Astrocyte (in vitro differentiated cells and primary cell): ENCODE results near the gene SYT14.

ENCODE experiments used
- EZH2 ChIP-seq: IDR thresholded peaks from 2 replicates; pipeline ENCODE4 v1.6.1; 2012; ENCODE audit warnings: mild to moderate bottlenecking, low read length, inconsistent platforms; ENCODE audit not compliant: insufficient read depth
- TF ChIP-seq, protein P1 (sequence below): IDR thresholded peaks from 2 replicates; pipeline ENCODE4 v1.5.1; 2011; ENCODE audit warnings: low read depth, mild to moderate bottlenecking, inconsistent platforms, low read length, moderate library complexity; ENCODE audit not compliant: insufficient read depth

DNA sequence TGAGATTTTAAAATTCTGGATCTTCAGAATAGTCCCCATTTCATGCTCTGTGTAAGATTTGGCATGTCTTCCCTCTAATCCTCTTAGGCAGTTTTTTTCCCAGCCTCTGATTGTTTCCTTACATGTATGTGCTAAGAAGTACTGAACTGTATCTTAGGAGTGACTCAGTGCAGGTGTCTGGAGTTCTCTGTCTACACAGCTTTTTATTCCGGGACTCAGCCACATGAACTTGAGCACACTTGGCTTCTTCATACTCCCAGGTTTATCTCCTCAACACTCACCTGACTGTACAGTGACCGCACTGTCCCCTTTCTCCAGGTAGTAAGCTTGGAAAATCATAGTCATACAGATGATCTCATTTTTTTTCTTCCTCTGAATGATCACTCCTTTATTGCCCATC lies 50.7 kb downstream of the SYT14 start:
- TF ChIP-seq, protein P1, sequence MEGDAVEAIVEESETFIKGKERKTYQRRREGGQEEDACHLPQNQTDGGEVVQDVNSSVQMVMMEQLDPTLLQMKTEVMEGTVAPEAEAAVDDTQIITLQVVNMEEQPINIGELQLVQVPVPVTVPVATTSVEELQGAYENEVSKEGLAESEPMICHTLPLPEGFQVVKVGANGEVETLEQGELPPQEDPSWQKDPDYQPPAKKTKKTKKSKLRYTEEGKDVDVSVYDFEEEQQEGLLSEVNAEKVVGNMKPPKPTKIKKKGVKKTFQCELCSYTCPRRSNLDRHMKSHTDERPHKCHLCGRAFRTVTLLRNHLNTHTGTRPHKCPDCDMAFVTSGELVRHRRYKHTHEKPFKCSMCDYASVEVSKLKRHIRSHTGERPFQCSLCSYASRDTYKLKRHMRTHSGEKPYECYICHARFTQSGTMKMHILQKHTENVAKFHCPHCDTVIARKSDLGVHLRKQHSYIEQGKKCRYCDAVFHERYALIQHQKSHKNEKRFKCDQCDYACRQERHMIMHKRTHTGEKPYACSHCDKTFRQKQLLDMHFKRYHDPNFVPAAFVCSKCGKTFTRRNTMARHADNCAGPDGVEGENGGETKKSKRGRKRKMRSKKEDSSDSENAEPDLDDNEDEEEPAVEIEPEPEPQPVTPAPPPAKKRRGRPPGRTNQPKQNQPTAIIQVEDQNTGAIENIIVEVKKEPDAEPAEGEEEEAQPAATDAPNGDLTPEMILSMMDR, result no peak
- no peak for TF ChIP-seq EZH2
